IMR-90 (cell line): ENCODE data around the gene C17orf50. TPM values are rescaled to one million over a fixed set of nuclear protein-coding genes. Genes with fewer than 3 reads are reported as not detected.

Experiments used
- ATAC-seq: fragments of 200-7000 bp; cut with Tn5 transposase; 2 replicates; pipeline ENCODE4 v1.9.1; 2020; ENCODE audit warnings: low read depth, mild to moderate bottlenecking, moderate library complexity
- BruUV-seq: library from RNA; stranded (reverse); fragments of 400-500 nt; replicated peaks from 2 replicates; lab custom pipeline; 2021; lab: Mats Ljungman, UMichigan
- CTCF ChIA-PET: fragments of 300-600 bp; formaldehyde crosslinking; extraction: SDS; loops from one replicate; lab custom pipeline; 2021; ENCODE audit warnings: antibody characterized with exemption; lab: Yijun Ruan, JAX
- POLR2A ChIA-PET: fragments of 300-600 bp; sonication (Branson Sonifier 250); formaldehyde crosslinking; loops from one replicate; lab custom pipeline; 2022; ENCODE audit warnings: antibody characterized with exemption; ENCODE audit not compliant: unreplicated experiment; lab: Charles Lee
- DNase-seq: peaks from one replicate; pipeline ENCODE4 v3.0.0; 2013
- H2AFZ ChIP-seq: replicated peaks from 2 replicates; pipeline ENCODE3; 2013; ENCODE audit warnings: low read length, mild to moderate bottlenecking; ENCODE audit not compliant: poor library complexity
- H2AK5ac ChIP-seq: 2 replicates; pipeline ENCODE4 v1.6.1; 2013; ENCODE audit warnings: low read depth, low read length, inconsistent platforms
- H2AK9ac ChIP-seq: replicated peaks from 2 replicates; pipeline ENCODE3; 2013; ENCODE audit warnings: mild to moderate bottlenecking, low read depth, low read length, moderate library complexity; ENCODE audit not compliant: poor library complexity
- H2BK120ac ChIP-seq: 2 replicates; pipeline ENCODE4 v1.6.1; 2013; ENCODE audit warnings: low read depth, low read length, inconsistent platforms
- H2BK15ac ChIP-seq: 3 replicates; pipeline ENCODE4 v1.6.1; 2013; ENCODE audit warnings: low read depth, low read length, inconsistent platforms
- H2BK20ac ChIP-seq: 2 replicates; pipeline ENCODE4 v1.6.1; 2013; ENCODE audit warnings: low read depth, mild to moderate bottlenecking, inconsistent platforms, low read length, moderate library complexity
- H2BK5ac ChIP-seq: 2 replicates; pipeline ENCODE4 v1.6.1; 2013; ENCODE audit warnings: mild to moderate bottlenecking, low read depth, low read length, inconsistent platforms; ENCODE audit not compliant: poor library complexity, severe bottlenecking
- H3K14ac ChIP-seq: replicated peaks from 2 replicates; pipeline ENCODE4 v1.6.1; 2013; ENCODE audit warnings: low read depth, low read length, inconsistent platforms
- H3K18ac ChIP-seq: 2 replicates; pipeline ENCODE4 v1.6.1; 2013; ENCODE audit warnings: low read depth, low read length, control low read depth
- H3K23ac ChIP-seq: 2 replicates; pipeline ENCODE4 v1.6.1; 2013; ENCODE audit warnings: low read depth, low read length, inconsistent platforms
- H3K27ac ChIP-seq: 2 replicates; pipeline ENCODE4 v1.5.1; 2013; ENCODE audit warnings: mild to moderate bottlenecking, control low read depth, low read length; ENCODE audit not compliant: insufficient read depth
- H3K27me3 ChIP-seq: 2 replicates; pipeline ENCODE4 v1.6.1; 2013; ENCODE audit warnings: low read length; ENCODE audit not compliant: control insufficient read depth, insufficient read depth
- H3K36me3 ChIP-seq: 2 replicates; pipeline ENCODE4 v1.6.1; 2013; ENCODE audit warnings: low read length, mixed read lengths; ENCODE audit not compliant: control insufficient read depth, insufficient read depth
- H3K4ac ChIP-seq: 2 replicates; pipeline ENCODE4 v1.6.1; 2013; ENCODE audit warnings: low read depth, low read length, inconsistent platforms
- H3K4me1 ChIP-seq: 2 replicates; pipeline ENCODE4 v1.6.1; 2013; ENCODE audit warnings: low read length, mixed read lengths; ENCODE audit not compliant: control insufficient read depth, insufficient read depth
- H3K4me2 ChIP-seq: 2 replicates; pipeline ENCODE4 v1.6.1; 2013; ENCODE audit warnings: low read depth, mild to moderate bottlenecking, control low read depth, low read length, moderate library complexity
- H3K4me3 ChIP-seq: 2 replicates; pipeline ENCODE4 v1.5.1; 2013; ENCODE audit warnings: low read depth, mild to moderate bottlenecking, control low read depth, low read length, moderate library complexity; ENCODE audit not compliant: insufficient read depth
- H3K56ac ChIP-seq: 2 replicates; pipeline ENCODE4 v1.6.1; 2013; ENCODE audit warnings: low read length, inconsistent platforms; ENCODE audit not compliant: insufficient read depth; ENCODE audit errors: extremely low read depth
- H3K79me1 ChIP-seq, 2 experiments: 2 replicates each; pipeline ENCODE4 v1.6.1; 2013; ENCODE audit warnings: low read length in 2 of 2, inconsistent platforms in 1 of 2, low read depth in 1 of 2
- H3K9ac ChIP-seq: 2 replicates; pipeline ENCODE4 v1.6.1; 2013; ENCODE audit warnings: low read depth, low read length, control low read depth
- H3K9me1 ChIP-seq: 2 replicates; pipeline ENCODE4 v1.6.1; 2013; ENCODE audit warnings: low read length, inconsistent platforms; ENCODE audit not compliant: insufficient read depth
- H3K9me3 ChIP-seq: 2 replicates; pipeline ENCODE4 v1.6.1; 2013; ENCODE audit warnings: low read length; ENCODE audit not compliant: control insufficient read depth, insufficient read depth
- H4K20me1 ChIP-seq: 2 replicates; pipeline ENCODE4 v1.6.1; 2013; ENCODE audit warnings: low read length, inconsistent platforms; ENCODE audit not compliant: insufficient read depth
- H4K5ac ChIP-seq: 2 replicates; pipeline ENCODE4 v1.6.1; 2013; ENCODE audit warnings: mild to moderate bottlenecking, low read depth, low read length, control low read depth
- H4K8ac ChIP-seq, 2 experiments: 2 replicates each; pipeline ENCODE4 v1.6.1; 2013; ENCODE audit warnings: low read depth in 2 of 2, low read length in 2 of 2, control low read depth in 1 of 2, inconsistent platforms in 1 of 2
- H4K91ac ChIP-seq: 2 replicates; pipeline ENCODE4 v1.6.1; 2013; ENCODE audit warnings: low read depth, low read length, inconsistent platforms; ENCODE audit not compliant: insufficient read depth
- MAZ ChIP-seq: IDR thresholded peaks from 2 replicates; pipeline ENCODE4 v1.6.1; 2012; ENCODE audit warnings: low read depth, mild to moderate bottlenecking, low read length, improper control_type of control experiment, moderate library complexity, borderline replicate concordance
- POLR2A ChIP-seq: IDR thresholded peaks from 2 replicates; pipeline ENCODE4 v1.6.1; 2012; ENCODE audit warnings: mild to moderate bottlenecking, low read depth, low read length
- RCOR1 ChIP-seq: IDR thresholded peaks from 2 replicates; pipeline ENCODE4 v1.6.1; 2012; ENCODE audit warnings: mild to moderate bottlenecking, low read length, improper control_type of control experiment; ENCODE audit not compliant: insufficient replicate concordance
- RFX5 ChIP-seq: IDR thresholded peaks from 2 replicates; pipeline ENCODE4 v1.8.0; 2012; ENCODE audit warnings: low read depth, mild to moderate bottlenecking, low read length, moderate library complexity
- WGBS, 2 experiments: methylation state at CpG; one replicate each; pipeline versions ENCODE4 v1.1.5 to v1.1.7; 2013; ENCODE audit warnings: missing lambda C conversion rate in 2 of 2; ENCODE audit not compliant: insufficient read length in 1 of 2; ENCODE audit errors: extremely low coverage in 2 of 2; 5-methylcytosine and 5-hydroxymethylcytosine counted together
- dilution Hi-C: fragments of 300-500 bp; cut with HindIII; formaldehyde crosslinking; loops from one replicate; pipeline ENCODE4 v1.14.3; 2018; ENCODE audit warnings: low sequenced_read_pairs; ENCODE audit not compliant: unreplicated experiment
- in situ Hi-C: fragments of 300-500 bp; cut with MboI; formaldehyde crosslinking; loops from 3 replicates; pipeline ENCODE4 v1.14.3; 2019; ENCODE audit warnings: low sequenced_read_pairs, inconsistent platforms, mixed read lengths
- intact Hi-C: fragments of 100-400 bp; cut with micrococcal nuclease; formaldehyde crosslinking; loops from 2 replicates; pipeline ENCODE4 v1.10.0; 2022
- polyA plus RNA-seq, 3 experiments: library from polyadenylated mRNA; depleted of rRNA; stranded (reverse); fragments of >200 nt; gene quantifications; 2 replicates each; pipeline ENCODE4 v1.2.3, GENCODE V29; 2012; ENCODE audit warnings: low replicate concordance in 1 of 3
- total RNA-seq: library from RNA; depleted of rRNA; stranded (reverse); fragments of >200 nt; gene quantifications from 2 replicates; pipeline ENCODE4 v1.2.3, GENCODE V29; 2012

The C17orf50 gene
- total and polyA plus RNA-seq, 2 of the 4 experiments (the other 2 are of a cell fraction), result not detected

DNA sequence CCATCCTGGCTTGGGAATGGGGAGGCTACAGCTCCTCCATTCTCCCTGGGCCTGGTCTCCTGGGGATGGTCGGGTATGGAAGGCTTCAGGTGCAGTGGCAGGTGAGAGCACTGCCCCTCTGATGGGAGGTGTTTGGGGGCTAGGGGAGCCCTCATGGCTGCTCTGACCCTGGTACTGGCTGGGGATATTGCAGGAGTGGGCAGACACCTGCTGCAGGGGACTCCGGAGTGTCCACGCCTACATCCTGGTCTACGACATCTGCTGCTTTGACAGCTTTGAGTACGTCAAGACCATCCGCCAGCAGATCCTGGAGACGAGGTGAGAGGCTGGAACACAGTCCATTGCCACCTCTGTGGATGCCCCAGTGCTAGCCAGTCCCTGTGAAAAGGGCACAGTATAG, 20.5 kb upstream of the C17orf50 start:
- H2AFZ ChIP-seq, result no peak overlapping the region
- H3K4me2 ChIP-seq, result no peak overlapping the region
- DNase-seq (no peak), ATAC-seq (no peak)
- H3K18ac ChIP-seq, result no peak overlapping the region
- no peak overlapping the region for H3K4ac ChIP-seq
- no peaks in the 10 kb centered on the region for H3K79me1 ChIP-seq
- no peak overlapping the region for H2BK120ac ChIP-seq
- H2AK9ac ChIP-seq, result no peak overlapping the region
- no peaks in the 10 kb centered on the region for H3K36me3 ChIP-seq
- peaks cover 39% of the 10 kb centered on the region for H3K27me3 ChIP-seq
- ChIA-PET POLR2A (no interaction called here), CTCF (no interaction called here)
- no peak overlapping the region for H4K8ac ChIP-seq
- no peak overlapping the region for H3K4me3 ChIP-seq
- intact Hi-C loops (loop anchor here (10.0 kb wide), 2 partner anchors 305 to 495 kb away; partner anchors contain the start of genes SLFN12 and SLFN5), in situ Hi-C loops (loop anchor here (25.0 kb wide), 1 partner anchor 378 kb away; the partner anchor contains the start of gene SLFN11), dilution Hi-C loops (no loop called here)
- no peak for TF ChIP-seq RCOR1
- TF ChIP-seq MAZ, result no peak
- TF ChIP-seq RFX5, result no peak
- TF ChIP-seq POLR2A, result no peak
- H4K5ac ChIP-seq, result no peak overlapping the region
- no peak overlapping the region for H2BK15ac ChIP-seq
- H2BK20ac ChIP-seq, result no peak overlapping the region
- no peaks in the 10 kb centered on the region for H3K9me3 ChIP-seq
- WGBS, 2 experiments, result 90% methylated on average over 2 of the region's 7 CpGs; no CpG with 5 or more reads in 1 of the 2 experiments
- H2AK5ac ChIP-seq, result no peak overlapping the region
- H3K56ac ChIP-seq, result no peak overlapping the region
- no peak overlapping the region for H3K9ac ChIP-seq
- H4K20me1 ChIP-seq, result peaks cover 12% of the 10 kb centered on the region
- H3K27ac ChIP-seq, result no peak overlapping the region
- no peak overlapping the region for H3K23ac ChIP-seq
- no peak overlapping the region for H3K14ac ChIP-seq
- no peak overlapping the region for H4K91ac ChIP-seq
- no peaks in the 10 kb centered on the region for H3K4me1 ChIP-seq
- BruUV-seq, result no TSS peak
- peaks cover 2% of the 10 kb centered on the region; the same call in 1 of the 2 replicates for H3K9me1 ChIP-seq
- H2BK5ac ChIP-seq, result no peak overlapping the region
